ENCODE data around the gene PRKCH.

The PRKCH gene

DNA sequence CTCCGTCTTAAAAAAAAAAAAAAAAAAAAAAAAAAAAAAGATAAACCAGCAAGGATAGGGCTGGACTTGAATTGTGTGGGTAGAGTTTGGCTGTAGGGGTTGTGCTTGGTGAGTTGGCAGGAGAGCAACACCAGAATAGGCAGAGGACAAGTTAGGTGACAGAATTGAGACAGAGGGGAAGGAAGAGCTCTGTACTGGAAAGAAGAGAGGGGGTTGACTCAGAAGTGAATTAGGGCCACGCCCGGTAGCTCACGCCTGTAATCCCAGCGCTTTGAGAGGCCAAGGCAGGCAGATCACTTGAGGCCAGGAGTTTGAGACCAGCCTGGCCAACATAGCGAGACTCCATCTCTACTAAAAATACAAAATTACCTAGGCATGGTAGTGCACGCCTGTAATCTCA lies 34.2 kb upstream of the PRKCH start:
- Mint-ChIP-seq H3K4me1 (no peaks in the 10 kb centered on the region), H3K9me3 (no peaks in the 10 kb centered on the region), H3K27me3 (ENCODE audit: low read depth, poor library complexity) (peaks cover 35% of the 10 kb centered on the region), H3K36me3 (ENCODE audit: low read depth) (no peaks in the 10 kb centered on the region), H3K4me3 (no peak overlapping the region), H3K27ac (peak overlapping the region; percentile 37)
- DNase-seq: no peak
- TF ChIP-seq, protein P1, sequence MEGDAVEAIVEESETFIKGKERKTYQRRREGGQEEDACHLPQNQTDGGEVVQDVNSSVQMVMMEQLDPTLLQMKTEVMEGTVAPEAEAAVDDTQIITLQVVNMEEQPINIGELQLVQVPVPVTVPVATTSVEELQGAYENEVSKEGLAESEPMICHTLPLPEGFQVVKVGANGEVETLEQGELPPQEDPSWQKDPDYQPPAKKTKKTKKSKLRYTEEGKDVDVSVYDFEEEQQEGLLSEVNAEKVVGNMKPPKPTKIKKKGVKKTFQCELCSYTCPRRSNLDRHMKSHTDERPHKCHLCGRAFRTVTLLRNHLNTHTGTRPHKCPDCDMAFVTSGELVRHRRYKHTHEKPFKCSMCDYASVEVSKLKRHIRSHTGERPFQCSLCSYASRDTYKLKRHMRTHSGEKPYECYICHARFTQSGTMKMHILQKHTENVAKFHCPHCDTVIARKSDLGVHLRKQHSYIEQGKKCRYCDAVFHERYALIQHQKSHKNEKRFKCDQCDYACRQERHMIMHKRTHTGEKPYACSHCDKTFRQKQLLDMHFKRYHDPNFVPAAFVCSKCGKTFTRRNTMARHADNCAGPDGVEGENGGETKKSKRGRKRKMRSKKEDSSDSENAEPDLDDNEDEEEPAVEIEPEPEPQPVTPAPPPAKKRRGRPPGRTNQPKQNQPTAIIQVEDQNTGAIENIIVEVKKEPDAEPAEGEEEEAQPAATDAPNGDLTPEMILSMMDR (IDR thresholded peaks at IDR 0.05): no peak

DNA sequence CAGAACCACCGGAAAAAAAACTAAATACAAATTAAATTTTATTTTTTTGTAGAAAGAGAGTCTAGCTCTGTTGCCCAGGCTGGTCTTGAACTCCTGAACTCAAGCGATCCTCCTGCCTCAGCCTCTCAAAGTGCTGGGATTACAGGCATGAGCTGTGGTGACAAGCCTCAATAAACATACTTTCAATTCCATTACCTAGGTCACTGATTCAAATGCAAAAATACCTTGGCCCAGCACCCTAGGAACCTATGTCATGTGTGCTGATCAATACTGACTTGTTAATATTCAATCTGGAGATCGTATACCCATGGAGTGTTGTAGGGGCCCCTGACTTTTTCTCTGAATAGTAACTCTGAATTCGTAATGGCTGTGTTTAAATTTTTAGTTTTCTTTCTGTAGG lies 33.2 kb upstream of the PRKCH start:
- Mint-ChIP-seq H3K27me3 (ENCODE audit: low read depth, poor library complexity) (peaks cover 25% of the 10 kb centered on the region), H3K27ac (no peak overlapping the region), H3K4me1 (no peaks in the 10 kb centered on the region), H3K9me3 (no peaks in the 10 kb centered on the region), H3K36me3 (ENCODE audit: low read depth) (no peaks in the 10 kb centered on the region), H3K4me3 (no peak overlapping the region)
- DNase-seq: no peak
- TF ChIP-seq, protein P1 (IDR thresholded peaks at IDR 0.05): no peak

DNA sequence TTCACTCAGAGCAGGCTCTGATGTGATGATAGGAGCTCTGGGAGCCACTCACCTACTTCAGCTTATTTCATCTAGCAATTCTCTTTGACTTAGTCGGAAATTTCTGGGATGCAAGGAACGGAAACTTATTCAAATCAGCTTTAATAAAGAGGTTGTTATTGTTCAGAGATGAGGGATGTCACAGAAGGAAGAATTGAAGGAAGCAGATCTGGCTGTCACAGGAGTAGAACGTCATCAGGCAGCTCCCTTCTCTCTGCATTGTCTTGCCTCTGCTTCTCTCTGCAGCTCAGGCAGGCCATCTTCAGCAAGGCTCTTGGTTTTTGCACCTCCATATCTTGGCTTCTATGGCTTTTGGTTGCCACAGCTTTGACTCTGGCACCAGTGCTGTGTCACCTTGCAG lies 32.7 kb upstream of the PRKCH start:
- Mint-ChIP-seq H3K4me1 (no peaks in the 10 kb centered on the region), H3K9me3 (no peaks in the 10 kb centered on the region), H3K4me3 (no peak overlapping the region), H3K27ac (no peak overlapping the region), H3K36me3 (ENCODE audit: low read depth) (no peaks in the 10 kb centered on the region), H3K27me3 (ENCODE audit: low read depth, poor library complexity) (peaks cover 23% of the 10 kb centered on the region)
- DNase-seq: no peak
- TF ChIP-seq, protein P1 (IDR thresholded peaks at IDR 0.05): no peak

DNA sequence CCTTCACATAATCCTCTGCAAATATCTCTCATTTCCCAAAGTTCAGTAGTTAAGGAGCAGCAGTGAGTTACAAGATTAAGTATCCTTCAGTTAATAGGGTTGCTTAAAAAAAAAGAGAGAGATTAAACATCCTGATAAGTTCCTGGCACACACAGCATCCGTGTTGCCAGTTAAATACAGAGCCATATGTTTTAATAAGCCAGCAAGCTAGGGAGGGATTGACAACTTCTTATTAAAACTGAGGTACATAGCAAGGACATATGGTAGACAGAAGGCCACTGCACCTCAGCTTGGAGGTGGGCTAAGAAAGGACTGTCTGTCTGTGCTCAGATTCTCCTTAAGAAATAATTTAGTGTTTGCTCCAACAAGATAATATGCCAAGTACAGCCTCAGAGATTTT lies 30.7 kb upstream of the PRKCH start:
- no peaks in the 10 kb centered on the region for H3K4me1 Mint-ChIP-seq
- H3K27me3 Mint-ChIP-seq (ENCODE audit: low read depth, poor library complexity): peaks cover 18% of the 10 kb centered on the region
- no peaks in the 10 kb centered on the region for H3K36me3 Mint-ChIP-seq (ENCODE audit: low read depth)
- H3K9me3 Mint-ChIP-seq: no peaks in the 10 kb centered on the region
- TF ChIP-seq, protein P1 (IDR thresholded peaks at IDR 0.05): no peak
- no peak overlapping the region for H3K27ac Mint-ChIP-seq
- no peak for DNase-seq
- H3K4me3 Mint-ChIP-seq: no peak overlapping the region

DNA sequence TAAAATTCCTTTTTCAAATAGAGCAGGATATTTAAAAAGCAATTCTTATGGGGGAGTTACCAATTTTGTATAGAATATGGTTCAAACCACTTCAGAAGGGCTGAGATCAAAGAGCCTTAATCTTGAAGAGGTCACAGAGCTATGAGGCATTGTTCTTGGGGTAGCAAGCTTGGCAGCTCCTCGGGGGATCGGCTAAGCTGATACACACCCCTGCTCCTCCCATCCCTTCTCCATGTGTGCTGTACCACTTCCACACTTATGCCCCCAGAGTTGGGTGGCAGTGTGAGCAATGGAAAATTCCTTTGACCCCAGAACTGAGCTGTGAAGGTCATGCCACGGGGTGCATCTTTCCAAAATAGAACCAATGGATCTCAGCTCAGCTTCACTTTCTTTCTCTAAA lies 25.2 kb upstream of the PRKCH start:
- Mint-ChIP-seq H3K4me3 (no peak overlapping the region), H3K9me3 (no peaks in the 10 kb centered on the region), H3K27ac (no peak overlapping the region), H3K4me1 (no peaks in the 10 kb centered on the region), H3K27me3 (ENCODE audit: low read depth, poor library complexity) (peaks cover 35% of the 10 kb centered on the region), H3K36me3 (ENCODE audit: low read depth) (no peaks in the 10 kb centered on the region)
- TF ChIP-seq, protein P1 (IDR thresholded peaks at IDR 0.05): no peak
- no peak for DNase-seq

DNA sequence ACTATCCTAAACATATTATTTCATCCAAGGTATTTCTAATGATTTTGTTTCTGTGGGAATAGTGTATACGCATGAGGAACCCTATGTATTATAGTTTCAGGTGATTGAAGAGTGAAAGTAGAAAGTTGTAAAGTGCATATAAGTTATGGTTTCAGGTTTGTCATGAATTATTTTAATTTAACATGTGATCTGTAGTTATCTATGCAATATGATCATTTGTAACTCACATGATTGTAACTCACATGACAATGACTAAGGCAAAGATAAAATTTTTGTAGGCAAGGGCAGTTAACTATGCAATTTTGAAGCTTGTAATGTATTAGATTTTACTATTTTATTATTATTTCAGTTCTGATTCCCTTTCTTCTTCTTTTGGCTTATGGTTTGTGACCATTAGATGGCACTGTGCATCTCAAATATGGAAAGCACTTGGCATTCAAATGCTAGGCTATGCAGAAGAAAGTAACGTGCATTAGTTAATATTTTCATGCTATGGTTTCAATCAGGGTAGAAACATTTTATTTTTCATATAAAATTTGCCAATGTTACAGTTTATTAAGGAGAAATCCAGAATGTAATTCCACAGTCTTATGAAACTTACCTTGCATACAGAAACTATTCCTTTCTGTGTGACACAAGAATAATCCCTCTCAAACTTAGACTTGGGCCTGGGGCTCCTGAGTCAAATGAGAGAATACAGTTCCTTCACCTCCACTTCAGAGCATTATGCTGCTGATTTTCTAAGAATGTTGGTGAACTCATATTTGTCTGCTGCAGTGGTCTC lies 24.5 kb upstream of the PRKCH start:
- DNase-seq: no peak
- Mint-ChIP-seq H3K4me3 (no peak overlapping the region), H3K27me3 (ENCODE audit: low read depth, poor library complexity) (peaks cover 35% of the 10 kb centered on the region), H3K9me3 (no peaks in the 10 kb centered on the region), H3K36me3 (ENCODE audit: low read depth) (no peaks in the 10 kb centered on the region), H3K4me1 (no peaks in the 10 kb centered on the region), H3K27ac (no peak overlapping the region)
- TF ChIP-seq, protein P1 (IDR thresholded peaks at IDR 0.05): peak; percentile 61

Measured in nephron progenitor cell (in vitro differentiated cells).